Right lobe of liver (tissue), 4 donors: ENCODE data around the gene PADI6.

Source experiments
- CTCF ChIP-seq, 4 donors: fragments of 200-600 bp in 3 of 4; fragments of 450-650 bp in 1 of 4; IDR thresholded peaks; one replicate each; pipeline versions ENCODE4 v1.5.1 to v1.8.0; 2016 to 2022; ENCODE audit warnings: antibody characterized with exemption in 4 of 4, mild to moderate bottlenecking in 2 of 4
- POLR2A ChIP-seq: fragments of 450-650 bp; IDR thresholded peaks from one replicate; pipeline ENCODE4 v1.6.1; 2017; ENCODE audit warnings: antibody characterized with exemption, mild to moderate bottlenecking
- donor health status: DM: no; HTN: no; CAD: no.
- donor health status: DM: no; HTN: no; CAD: no.
- donor health status: DM: no; HTN: yes; CAD: no.

GRCh38 chr1:17371896-17372295 lies at the start of gene PADI6:
- TF ChIP-seq CTCF (IDR thresholded peaks at IDR 0.05) (no peak), POLR2A (no peak)
